ENCODE results near the gene VPS37D. TPM values are rescaled to one million over a fixed set of nuclear protein-coding genes. Genes with fewer than 3 reads are reported as not detected.

VPS37D gene
- total and polyA plus RNA-seq, 2 of the 4 experiments (the other 2 are of a cell fraction), result 2.3 to 3.1 TPM

GRCh38 chr7:73624669-73625001 lies 43.0 kb upstream of the VPS37D start:
- Histone ChIP-seq H2AK5ac (ENCODE audit: low read depth, low read length) (no peak overlapping the region), H4K5ac (ENCODE audit: low read depth, low read length) (no peak overlapping the region), H3K27me3 (ENCODE audit: control insufficient read depth, insufficient read depth, low read length) (peaks cover 71% of the 10 kb centered on the region), H3K9ac (ENCODE audit: low read depth, low read length) (no peak overlapping the region), H4K8ac (ENCODE audit: low read depth in 2 of 2, low read length in 2 of 2) (no peak overlapping the region), H3K18ac (ENCODE audit: low read depth, low read length) (no peak overlapping the region), H2AK9ac (replicated peaks; ENCODE audit: low read depth, low read length, poor library complexity) (no peak overlapping the region), H2BK5ac (ENCODE audit: low read depth, low read length, poor library complexity, severe bottlenecking) (no peak overlapping the region), H3K4me3 (ENCODE audit: insufficient read depth, low read depth, low read length) (no peak overlapping the region), H3K9me1 (ENCODE audit: insufficient read depth, low read length) (no peaks in the 10 kb centered on the region), H3K27ac (ENCODE audit: insufficient read depth, low read length) (no peak overlapping the region), H2BK120ac (ENCODE audit: low read depth, low read length) (no peak overlapping the region), H4K91ac (ENCODE audit: insufficient read depth, low read depth, low read length) (no peak overlapping the region), H4K20me1 (ENCODE audit: insufficient read depth, low read length) (no peaks in the 10 kb centered on the region), H3K4me2 (ENCODE audit: low read depth, low read length) (no peak overlapping the region; the same call in 1 of the 2 replicates), H2BK15ac (ENCODE audit: low read depth, low read length) (no peak overlapping the region), H2AFZ (replicated peaks; ENCODE audit: low read length, poor library complexity) (no peak overlapping the region), H3K23ac (ENCODE audit: low read depth, low read length) (no peak overlapping the region), H3K4me1 (ENCODE audit: control insufficient read depth, insufficient read depth, low read length) (peaks cover 5% of the 10 kb centered on the region; the same call in 1 of the 2 replicates), H3K14ac (replicated peaks; ENCODE audit: low read depth, low read length) (no peak overlapping the region), H3K9me3 (ENCODE audit: control insufficient read depth, insufficient read depth, low read length) (no peaks in the 10 kb centered on the region), H3K36me3 (ENCODE audit: control insufficient read depth, insufficient read depth, low read length) (no peaks in the 10 kb centered on the region), H3K79me1 (ENCODE audit: low read depth in 1 of 2, low read length in 2 of 2) (no peaks in the 10 kb centered on the region), H2BK20ac (ENCODE audit: low read depth, low read length) (no peak overlapping the region), H3K4ac (ENCODE audit: low read depth, low read length) (no peak overlapping the region), H3K56ac (ENCODE audit: extremely low read depth, insufficient read depth, low read length) (no peak overlapping the region)
- intact Hi-C loops (cut with micrococcal nuclease), result loop anchor here (5.0 kb wide), 1 partner anchor 43 kb away; the partner anchor contains the start of gene VPS37D
- ATAC-seq (ENCODE audit: low read depth) (no peak), DNase-seq (no peak)
- ChIA-PET POLR2A (ENCODE audit: unreplicated experiment) (no interaction called here), CTCF (interaction anchor here (1.1 kb wide), 1 partner anchor 101 kb away, joined by 3 read pairs; no protein-coding TSS in a partner anchor)
- in situ Hi-C loops (cut with MboI; ENCODE audit: low sequenced_read_pairs), result no loop called here
- BruUV-seq (replicated peaks), result no TSS peak
- dilution Hi-C loops (cut with HindIII; ENCODE audit: low sequenced_read_pairs, unreplicated experiment), result no loop called here
- no peak for TF ChIP-seq RAD21 (IDR thresholded peaks at IDR 0.05; ENCODE audit: low read length)
- no peak for TF ChIP-seq MXI1 (IDR thresholded peaks at IDR 0.05; ENCODE audit: borderline replicate concordance, low read depth, low read length)
- TF ChIP-seq CEBPB (IDR thresholded peaks at IDR 0.05; ENCODE audit: low read depth, low read length), result no peak
- no peak for TF ChIP-seq NFE2L2 (IDR thresholded peaks at IDR 0.05; ENCODE audit: low read depth, low read length)
- TF ChIP-seq SMC3 (IDR thresholded peaks at IDR 0.05; ENCODE audit: low read depth, low read length), result no peak
- no peak for TF ChIP-seq RCOR1 (IDR thresholded peaks at IDR 0.05; ENCODE audit: insufficient replicate concordance, low read length)
- 8% methylated on average over 2 of the region's 9 CpGs; no CpG with 5 or more reads in 1 of the 2 experiments for WGBS, 2 experiments (ENCODE audit: extremely low coverage in 2 of 2, insufficient read length in 1 of 2)

All from IMR-90 (cell line).